HCT116 (cell line): ENCODE measurements around the gene CHRD.

Experiments used
- EZH2 ChIP-seq: fragments of 200-600 bp; sonication (generic); IDR thresholded peaks from 2 replicates; pipeline ENCODE4 v1.6.1; 2017; ENCODE audit warnings: antibody characterized with exemption, mixed run types
- POLR2A ChIP-seq: IDR thresholded peaks from 2 replicates; pipeline ENCODE4 v1.7.0; 2011; ENCODE audit warnings: borderline replicate concordance; ENCODE audit not compliant: insufficient read depth, insufficient read length; ENCODE audit errors: extremely low read depth
- POLR2AphosphoS5 ChIP-seq: IDR thresholded peaks from 2 replicates; pipeline ENCODE4 v1.6.1; 2011; ENCODE audit warnings: mild to moderate bottlenecking, low read depth, low read length, moderate library complexity
- SIN3A ChIP-seq: IDR thresholded peaks from 2 replicates; pipeline ENCODE4 v1.6.1; 2012; ENCODE audit warnings: low read depth
- YY1 ChIP-seq: IDR thresholded peaks from 2 replicates; pipeline ENCODE4 v1.6.1; 2011; ENCODE audit warnings: low read length, low read depth, moderate library complexity, mild to moderate bottlenecking; ENCODE audit not compliant: insufficient replicate concordance; ENCODE audit errors: extremely low read depth
- ZFX ChIP-seq: fragments of 450-650 bp; IDR thresholded peaks from 2 replicates; pipeline ENCODE4 v1.6.1; 2017
- TF ChIP-seq, protein P1 (sequence below), 3 experiments: fragments of 200-600 bp in 1 of 3; sonication (generic) in 1 of 3; IDR thresholded peaks in 2 of 3; conservative IDR thresholded peaks in 1 of 3; 2 replicates each; pipeline ENCODE4 v1.5.1; 2012 to 2017; ENCODE audit warnings: low read depth in 2 of 3, low read length in 2 of 3, antibody characterized with exemption in 1 of 3, borderline replicate concordance in 1 of 3, control low read depth in 1 of 3, mild to moderate bottlenecking in 1 of 3, mixed read lengths in 1 of 3, mixed run types in 1 of 3, moderate library complexity in 1 of 3; ENCODE audit not compliant: insufficient read depth in 1 of 3
- TF ChIP-seq, protein P2 (sequence below): IDR thresholded peaks from 2 replicates; pipeline ENCODE4 v1.6.1; 2012
- TF ChIP-seq, protein P3 (sequence below): IDR thresholded peaks from 2 replicates; pipeline ENCODE4 v1.6.1; 2011; ENCODE audit warnings: mild to moderate bottlenecking, low read length, moderate library complexity; ENCODE audit not compliant: insufficient replicate concordance; ENCODE audit errors: extremely low read depth
- TF ChIP-seq, protein P4 (sequence below): IDR thresholded peaks from 2 replicates; pipeline ENCODE4 v1.6.1; 2012

DNA sequence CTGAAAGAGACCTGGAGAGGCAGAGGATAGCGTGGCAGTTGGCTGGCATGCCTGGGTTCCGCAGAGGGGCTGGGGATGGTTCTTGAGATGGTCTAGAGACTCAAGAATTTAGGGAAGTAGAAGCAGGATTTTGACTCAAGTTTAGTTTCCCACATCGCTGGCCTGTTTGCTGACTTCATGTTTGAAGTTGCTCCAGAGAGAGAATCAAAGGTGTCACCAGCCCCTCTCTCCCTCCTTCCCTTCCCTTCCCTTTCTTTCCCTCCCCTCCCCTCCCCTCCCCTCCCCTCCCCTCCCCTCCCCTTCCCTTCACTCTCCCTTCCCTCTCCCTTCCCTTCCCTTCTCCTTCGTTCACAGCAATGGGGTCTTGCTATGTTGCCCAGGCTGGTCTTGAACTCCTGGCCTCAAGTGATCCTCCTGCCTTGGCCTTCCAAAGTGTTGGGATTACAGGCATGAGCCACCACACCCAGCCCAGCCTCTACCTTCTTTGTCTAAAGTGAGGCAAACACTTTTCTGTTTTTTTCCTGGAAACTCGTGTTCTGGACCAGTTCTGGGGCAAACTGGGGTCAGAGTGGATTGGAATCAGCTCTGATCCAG lies 10.2 kb downstream of the CHRD start:
- TF ChIP-seq, protein P1, sequence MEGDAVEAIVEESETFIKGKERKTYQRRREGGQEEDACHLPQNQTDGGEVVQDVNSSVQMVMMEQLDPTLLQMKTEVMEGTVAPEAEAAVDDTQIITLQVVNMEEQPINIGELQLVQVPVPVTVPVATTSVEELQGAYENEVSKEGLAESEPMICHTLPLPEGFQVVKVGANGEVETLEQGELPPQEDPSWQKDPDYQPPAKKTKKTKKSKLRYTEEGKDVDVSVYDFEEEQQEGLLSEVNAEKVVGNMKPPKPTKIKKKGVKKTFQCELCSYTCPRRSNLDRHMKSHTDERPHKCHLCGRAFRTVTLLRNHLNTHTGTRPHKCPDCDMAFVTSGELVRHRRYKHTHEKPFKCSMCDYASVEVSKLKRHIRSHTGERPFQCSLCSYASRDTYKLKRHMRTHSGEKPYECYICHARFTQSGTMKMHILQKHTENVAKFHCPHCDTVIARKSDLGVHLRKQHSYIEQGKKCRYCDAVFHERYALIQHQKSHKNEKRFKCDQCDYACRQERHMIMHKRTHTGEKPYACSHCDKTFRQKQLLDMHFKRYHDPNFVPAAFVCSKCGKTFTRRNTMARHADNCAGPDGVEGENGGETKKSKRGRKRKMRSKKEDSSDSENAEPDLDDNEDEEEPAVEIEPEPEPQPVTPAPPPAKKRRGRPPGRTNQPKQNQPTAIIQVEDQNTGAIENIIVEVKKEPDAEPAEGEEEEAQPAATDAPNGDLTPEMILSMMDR (IDR thresholded peaks at IDR 0.05 in 2 of 3, conservative IDR thresholded peaks at IDR 0.05 in 1 of 3; ENCODE audit: borderline replicate concordance in 1 of 3, insufficient read depth in 1 of 3, low read depth in 2 of 3, low read length in 2 of 3) = no peak
- TF ChIP-seq, protein P2, sequence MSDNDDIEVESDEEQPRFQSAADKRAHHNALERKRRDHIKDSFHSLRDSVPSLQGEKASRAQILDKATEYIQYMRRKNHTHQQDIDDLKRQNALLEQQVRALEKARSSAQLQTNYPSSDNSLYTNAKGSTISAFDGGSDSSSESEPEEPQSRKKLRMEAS = no peak
- TF ChIP-seq, protein P3, sequence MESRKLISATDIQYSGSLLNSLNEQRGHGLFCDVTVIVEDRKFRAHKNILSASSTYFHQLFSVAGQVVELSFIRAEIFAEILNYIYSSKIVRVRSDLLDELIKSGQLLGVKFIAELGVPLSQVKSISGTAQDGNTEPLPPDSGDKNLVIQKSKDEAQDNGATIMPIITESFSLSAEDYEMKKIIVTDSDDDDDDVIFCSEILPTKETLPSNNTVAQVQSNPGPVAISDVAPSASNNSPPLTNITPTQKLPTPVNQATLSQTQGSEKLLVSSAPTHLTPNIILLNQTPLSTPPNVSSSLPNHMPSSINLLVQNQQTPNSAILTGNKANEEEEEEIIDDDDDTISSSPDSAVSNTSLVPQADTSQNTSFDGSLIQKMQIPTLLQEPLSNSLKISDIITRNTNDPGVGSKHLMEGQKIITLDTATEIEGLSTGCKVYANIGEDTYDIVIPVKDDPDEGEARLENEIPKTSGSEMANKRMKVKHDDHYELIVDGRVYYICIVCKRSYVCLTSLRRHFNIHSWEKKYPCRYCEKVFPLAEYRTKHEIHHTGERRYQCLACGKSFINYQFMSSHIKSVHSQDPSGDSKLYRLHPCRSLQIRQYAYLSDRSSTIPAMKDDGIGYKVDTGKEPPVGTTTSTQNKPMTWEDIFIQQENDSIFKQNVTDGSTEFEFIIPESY = no peak
- no peak for TF ChIP-seq ZFX
- no peak for TF ChIP-seq POLR2A
- no peak for TF ChIP-seq POLR2AphosphoS5
- TF ChIP-seq EZH2 = no peak
- TF ChIP-seq, protein P4, sequence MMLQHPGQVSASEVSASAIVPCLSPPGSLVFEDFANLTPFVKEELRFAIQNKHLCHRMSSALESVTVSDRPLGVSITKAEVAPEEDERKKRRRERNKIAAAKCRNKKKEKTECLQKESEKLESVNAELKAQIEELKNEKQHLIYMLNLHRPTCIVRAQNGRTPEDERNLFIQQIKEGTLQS = no peak
- no peak for TF ChIP-seq YY1
- no peak for TF ChIP-seq SIN3A
